Measurements from ENCODE around the gene CCNA2. TPM values are rescaled to one million over a fixed set of nuclear protein-coding genes. Genes with fewer than 3 reads are reported as not detected.

Gene CCNA2
- total RNA-seq, 1 experiment from 2014 or later: 89.2 TPM

GRCh38 chr4:121819216-121819965, 4.3 kb downstream of the CCNA2 start:
- Mint-ChIP-seq H3K36me3 (ENCODE audit: insufficient read depth in 1 of 3, low read depth in 3 of 3) (peaks cover 41 to 71% (median 62%) of the 10 kb centered on the region in 3 experiments), H3K9me3 (no peaks in the 10 kb centered on the region), H3K27ac (no peak overlapping the region; a peak in 1 of 7 replicates), H3K4me1 (peaks cover 8 to 14% of the 10 kb centered on the region in 2 experiments), H3K27me3 (ENCODE audit: low read depth) (no peaks in the 10 kb centered on the region), H3K4me3 (no peak overlapping the region)
- H4K8ac ChIP-seq (replicated peaks; ENCODE audit: insufficient read length, low read depth, low read length): no peak overlapping the region
- no peak overlapping the region for H4K91ac ChIP-seq (ENCODE audit: insufficient read length, low read depth, low read length)
- no peak overlapping the region for H2AFZ ChIP-seq (ENCODE audit: low read length)
- H3K4me1 ChIP-seq (ENCODE audit: insufficient read depth, low read length): no peaks in the 10 kb centered on the region
- H3K18ac ChIP-seq (ENCODE audit: insufficient read length, low read depth, low read length): no peak overlapping the region
- H3K4ac ChIP-seq (ENCODE audit: low read depth, low read length): no peak overlapping the region
- no peak overlapping the region for H2BK15ac ChIP-seq (ENCODE audit: low read depth, low read length)
- H2BK120ac ChIP-seq (ENCODE audit: low read depth, low read length, poor library complexity, severe bottlenecking): no peak overlapping the region
- no peak overlapping the region for H2BK5ac ChIP-seq (ENCODE audit: insufficient read length, low read length)
- H3K56ac ChIP-seq (ENCODE audit: insufficient read length, low read depth, low read length): no peak overlapping the region
- no peak overlapping the region for H3K14ac ChIP-seq (ENCODE audit: insufficient read depth, low read length)
- H4K5ac ChIP-seq (ENCODE audit: insufficient read length, low read depth, low read length): no peak overlapping the region
- no peak overlapping the region for H3K9ac ChIP-seq (ENCODE audit: extremely low read depth, insufficient read length, low read length)
- H2AK5ac ChIP-seq (ENCODE audit: insufficient read length, low read length): no peak overlapping the region
- no peak for DNase-seq
- H3K79me2 ChIP-seq (ENCODE audit: insufficient read depth, low read length): peaks cover 8% of the 10 kb centered on the region; the same call in 1 of the 2 replicates
- H2BK12ac ChIP-seq (ENCODE audit: insufficient read length, low read depth, low read length): no peak overlapping the region
- no peaks in the 10 kb centered on the region for H4K20me1 ChIP-seq (ENCODE audit: control insufficient read depth, insufficient read depth, insufficient read length)
- TF ChIP-seq CTCF (conservative IDR thresholded peaks at IDR 0.05): no peak
- no CpG with 5 or more reads among the region's 1 CpG for WGBS (ENCODE audit: extremely low coverage, insufficient read length, low lambda C conversion rate)
- no peak overlapping the region for H3K4me2 ChIP-seq (ENCODE audit: insufficient read depth, insufficient read length, low read length)
- no peak overlapping the region for H3K27ac ChIP-seq (ENCODE audit: insufficient read length, low read depth, low read length)
- H3K23me2 ChIP-seq (ENCODE audit: insufficient read length, low read depth, low read length, poor library complexity, severe bottlenecking): peaks cover 8% of the 10 kb centered on the region
- H3K27me3 ChIP-seq (ENCODE audit: insufficient read depth, low read length): no peaks in the 10 kb centered on the region
- H3T11ph ChIP-seq (ENCODE audit: low read length): no peak overlapping the region
- no peaks in the 10 kb centered on the region for H3K9me3 ChIP-seq (ENCODE audit: control insufficient read depth, low read depth, low read length)
- no peak overlapping the region for H2BK20ac ChIP-seq (ENCODE audit: low read depth, low read length, poor library complexity, severe bottlenecking)
- H3K79me1 ChIP-seq (ENCODE audit: insufficient read depth, low read depth, low read length, poor library complexity, severe bottlenecking): peaks cover 4% of the 10 kb centered on the region
- H3K23ac ChIP-seq (ENCODE audit: insufficient read length, low read depth, low read length): no peak overlapping the region

Data from H9 (cell line).